Activated CD4-positive, alpha-beta T cell treated with anti-CD3 and anti-CD28 coated beads, Interleukin-2, amount 50 U/mL, for 48 hours (primary cell): ENCODE data around the gene MARCHF9.

Source experiments
- DNase-seq, 2 experiments: peaks; one replicate each; pipeline ENCODE4 v3.0.0-alpha.2; 2020

MARCHF9 gene

DNA sequence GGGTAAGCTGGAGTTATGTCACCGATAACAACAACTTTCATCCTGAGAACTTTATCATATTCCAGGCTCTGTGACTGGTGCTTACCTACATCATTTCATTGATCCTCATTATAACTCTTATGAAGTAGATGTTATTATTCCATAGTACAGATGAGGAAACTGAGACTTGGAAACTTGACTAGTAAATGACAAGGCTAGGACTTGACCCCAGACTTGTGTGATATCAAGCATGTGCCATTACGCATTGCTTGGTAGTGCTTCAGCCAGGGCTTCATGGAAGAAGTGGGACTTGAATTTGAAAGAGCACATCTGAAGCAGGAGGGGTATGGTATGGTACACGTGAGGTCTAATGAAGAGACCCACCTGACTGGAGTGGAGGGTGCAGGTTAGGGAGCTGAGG lies 51.8 kb downstream of the MARCHF9 start:
- DNase-seq, result no peak

DNA sequence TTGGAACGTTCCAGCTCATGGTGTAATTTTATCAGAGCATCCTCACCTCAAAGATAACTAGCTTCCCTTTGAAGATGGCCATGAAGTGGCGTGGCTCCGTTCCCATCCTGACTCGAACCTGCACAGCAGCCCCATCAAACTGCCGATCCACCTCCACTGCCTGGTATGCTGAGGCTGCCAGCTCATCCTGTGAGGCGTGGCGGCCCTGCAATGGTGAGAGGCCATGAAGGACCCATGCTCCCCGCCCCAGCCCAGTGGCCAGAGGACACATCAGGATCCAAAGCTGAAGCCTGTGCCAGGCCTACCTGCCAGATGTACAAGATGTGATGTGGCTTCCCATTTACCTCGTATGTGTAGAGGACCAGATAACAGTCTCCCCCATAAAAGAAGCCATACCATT lies 52.4 kb downstream of the MARCHF9 start:
- DNase-seq, result no peak

DNA sequence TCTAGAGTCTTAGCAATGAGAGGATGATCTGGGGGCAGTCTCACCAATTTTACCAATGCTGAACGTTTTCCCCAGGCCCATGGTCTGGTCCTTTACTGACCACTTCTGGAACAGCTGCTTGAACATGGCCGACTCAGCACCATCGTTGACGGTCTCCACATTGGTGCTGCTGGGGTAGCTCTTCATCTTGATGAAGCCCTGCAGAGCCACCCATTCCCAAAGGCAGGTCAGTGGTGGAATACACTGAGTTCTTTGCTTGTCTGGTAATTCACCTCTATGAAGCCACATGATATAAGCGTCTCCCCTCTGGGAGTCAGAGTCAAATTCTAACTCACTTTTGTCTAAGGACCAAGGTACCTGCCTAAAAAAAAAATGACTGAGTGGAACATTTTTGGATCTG lies 53.4 kb downstream of the MARCHF9 start:
- no peak for DNase-seq

- DNase-seq, result no peak
These were observed 54.5 kb downstream of the MARCHF9 start for GRCh38 chr12:57809425-57809824.
